Naive thymus-derived CD4-positive, alpha-beta T cell (primary cell): ENCODE data around the gene CBFA2T2. TPM values are rescaled to one million over a fixed set of nuclear protein-coding genes. Genes with fewer than 3 reads are reported as not detected.

Experiments used
- ATAC-seq: fragments of 150-1000 bp; cut with Tn5 transposase; 2 replicates; pipeline ENCODE4 v1.10.0; 2021; ENCODE audit warnings: mild to moderate bottlenecking, moderate library complexity
- CTCF ChIA-PET: fragments of 350-600 bp; sonication (Branson Sonifier 250); formaldehyde crosslinking; loops from one replicate; lab custom pipeline; 2021; ENCODE audit warnings: antibody characterized with exemption; lab: Charles Lee
- POLR2A ChIA-PET: fragments of 350-600 bp; sonication (Branson Sonifier 250); formaldehyde crosslinking; loops from one replicate; lab custom pipeline; 2021; ENCODE audit warnings: antibody characterized with exemption, inconsistent platforms; lab: Charles Lee
- DNase-seq, 9 donors: peaks; one replicate each; pipeline versions ENCODE4 v3.0.0 to v3.0.0-alpha.2; 2020 to 2022; ENCODE audit warnings: mixed read lengths in 1 of 9
- H3K27ac ChIP-seq: one replicate; pipeline ENCODE4 v1.7.0; 2013; ENCODE audit warnings: mild to moderate bottlenecking, low read depth, low read length, moderate library complexity
- H3K27me3 ChIP-seq, 2 donors: one replicate each; pipeline ENCODE4 v1.7.0; 2013; ENCODE audit warnings: low read length in 2 of 2, mild to moderate bottlenecking in 2 of 2, moderate library complexity in 2 of 2; ENCODE audit not compliant: control insufficient read depth in 2 of 2, insufficient read depth in 2 of 2
- H3K36me3 ChIP-seq, 3 experiments: 1 replicate in 2 of 3; 2 replicates in 1 of 3; pipeline ENCODE4 v1.7.0; 2013; ENCODE audit warnings: low read length in 3 of 3, mild to moderate bottlenecking in 3 of 3, moderate library complexity in 1 of 3; ENCODE audit not compliant: insufficient read depth in 3 of 3, control insufficient read depth in 2 of 3
- H3K4me1 ChIP-seq, 2 donors: one replicate each; pipeline ENCODE4 v1.7.0; 2013; ENCODE audit warnings: low read length in 2 of 2, mild to moderate bottlenecking in 2 of 2, moderate library complexity in 1 of 2; ENCODE audit not compliant: control insufficient read depth in 2 of 2, insufficient read depth in 2 of 2
- H3K4me3 ChIP-seq: 2 replicates; pipeline ENCODE4 v1.7.0; 2013; ENCODE audit warnings: mild to moderate bottlenecking, low read length
- H3K9me3 ChIP-seq, 3 experiments: 1 replicate in 2 of 3; 2 replicates in 1 of 3; pipeline ENCODE4 v1.7.0; 2013; ENCODE audit warnings: low read length in 3 of 3; ENCODE audit not compliant: control insufficient read depth in 2 of 3
- H3K27ac Mint-ChIP-seq, 9 donors: one replicate each; pipeline ENCODE4 v1.8.0; 2020 to 2022; ENCODE audit warnings: mixed read lengths in 9 of 9, mild to moderate bottlenecking in 8 of 9, moderate library complexity in 5 of 9, inconsistent platforms in 2 of 9
- H3K27me3 Mint-ChIP-seq, 5 donors: one replicate each; pipeline ENCODE4 v1.8.0; 2021 to 2022; ENCODE audit warnings: mixed read lengths in 5 of 5, mild to moderate bottlenecking in 1 of 5
- H3K36me3 Mint-ChIP-seq, 5 donors: one replicate each; pipeline ENCODE4 v1.8.0; 2020 to 2022; ENCODE audit warnings: mixed read lengths in 5 of 5, mild to moderate bottlenecking in 3 of 5, inconsistent platforms in 1 of 5
- H3K4me1 Mint-ChIP-seq, 7 donors: one replicate each; pipeline ENCODE4 v1.8.0; 2020 to 2022; ENCODE audit warnings: mixed read lengths in 7 of 7, mild to moderate bottlenecking in 3 of 7, inconsistent platforms in 1 of 7
- H3K4me3 Mint-ChIP-seq, 10 donors: one replicate each; pipeline ENCODE4 v1.8.0; 2020 to 2022; ENCODE audit warnings: mild to moderate bottlenecking in 10 of 10, mixed read lengths in 10 of 10, moderate library complexity in 6 of 10, inconsistent platforms in 2 of 10
- H3K9me3 Mint-ChIP-seq, 11 donors: one replicate each; pipeline ENCODE4 v1.8.0; 2020 to 2022; ENCODE audit warnings: mixed read lengths in 11 of 11, mild to moderate bottlenecking in 4 of 11, inconsistent platforms in 1 of 11, moderate library complexity in 1 of 11
- intact Hi-C, 2 donors: fragments of 100-400 bp; cut with micrococcal nuclease; formaldehyde crosslinking; loops; one replicate each; pipeline ENCODE4 v1.15.1; 2023
- polyA plus RNA-seq, 2 donors: library from polyadenylated mRNA; unstranded; fragments of 300-500 nt; fragmentation: Illumina TruSeq; gene quantifications; one replicate each; pipeline ENCODE4 v1.2.3, GENCODE V29; 2021
- total RNA-seq, 6 experiments: library from RNA in 5 of 6; stranded (reverse) in 5 of 6; gene quantifications; 1 replicate in 5 of 6; 2 replicates in 1 of 6; pipeline ENCODE4 v1.2.3 and lab custom pipeline; 2021 to 2026

CBFA2T2 gene
- total and polyA plus RNA-seq, 7 experiments from 2014 or later, result 13.5 to 37.8 (median 26.8) TPM

DNA sequence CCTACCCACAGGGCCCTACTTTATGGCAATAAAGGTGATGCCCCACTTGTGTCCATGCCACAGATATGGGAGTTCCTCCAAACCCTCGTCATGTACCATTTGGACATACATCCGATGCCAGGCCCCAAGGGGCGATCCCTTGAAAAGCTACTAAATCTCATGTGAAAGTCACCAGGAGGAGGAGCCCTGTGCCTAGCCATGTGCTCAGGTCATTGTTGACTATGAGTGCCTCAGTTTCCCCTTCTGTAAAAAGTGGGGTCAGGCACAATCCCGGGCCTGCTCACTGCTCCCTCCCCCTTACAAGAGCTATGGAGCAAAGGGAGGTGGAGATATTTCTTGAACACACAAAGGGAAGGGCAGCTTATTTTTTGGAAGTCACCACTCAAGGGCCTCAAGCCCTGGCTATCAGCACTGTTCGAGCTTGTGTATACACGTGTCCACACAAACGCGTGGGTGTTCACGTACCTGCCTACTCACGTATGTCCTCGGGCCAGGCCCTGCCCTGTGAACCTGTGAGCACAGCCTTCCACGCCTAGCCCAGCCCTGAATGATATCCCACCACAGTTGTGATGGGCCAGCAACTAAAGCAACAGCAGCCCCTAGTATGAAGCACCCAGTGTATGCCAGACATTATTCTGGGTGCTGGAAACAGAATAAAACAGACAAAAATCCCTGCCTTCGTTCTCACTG is 178.7 kb downstream of the CBFA2T2 start:
- Histone ChIP-seq H3K27ac (no peak overlapping the region), H3K4me1 (peaks cover 16 to 17% of the 10 kb centered on the region in 2 donors), H3K36me3 (no peaks in the 10 kb centered on the region), H3K4me3 (no peak overlapping the region), H3K27me3 (no peaks in the 10 kb centered on the region), H3K9me3 (no peaks in the 10 kb centered on the region)
- CTCF ChIA-PET, result interaction anchor here (0.6 to 4.4 kb wide), 17 partner anchors 11 to 678 kb away, joined by 3 to 33 read pairs (median 5); partner anchors contain the start of gene PXMP4
- POLR2A ChIA-PET, result interaction anchor here (0.6 to 7.6 kb wide), 11 partner anchors 12 to 443 kb away, joined by 3 to 75 read pairs (median 8); partner anchors contain the start of genes CBFA2T2, CDK5RAP1, EIF2S2 and PXMP4
- Mint-ChIP-seq H3K4me3 (peak overlapping the region; percentile 43 to 99 (median 79)), H3K27me3 (no peaks in the 10 kb centered on the region), H3K27ac (peak overlapping the region in 6 of 9 donors; percentile 29 to 62 (median 44)), H3K36me3 (peaks cover 0 to 15% (median 0%) of the 10 kb centered on the region in 5 donors), H3K4me1 (peaks cover 24 to 58% (median 43%) of the 10 kb centered on the region in 7 donors), H3K9me3 (no peaks in the 10 kb centered on the region)
- no peak for DNase-seq
- intact Hi-C loops, result loop anchor here (1.0 to 10.0 kb wide), 6 partner anchors 15 to 444 kb away; partner anchors contain the start of genes CHMP4B (in 1 of the 2), EIF2S2 (in 1 of the 2) and RALY (in 1 of the 2)
- ATAC-seq, result no peak

DNA sequence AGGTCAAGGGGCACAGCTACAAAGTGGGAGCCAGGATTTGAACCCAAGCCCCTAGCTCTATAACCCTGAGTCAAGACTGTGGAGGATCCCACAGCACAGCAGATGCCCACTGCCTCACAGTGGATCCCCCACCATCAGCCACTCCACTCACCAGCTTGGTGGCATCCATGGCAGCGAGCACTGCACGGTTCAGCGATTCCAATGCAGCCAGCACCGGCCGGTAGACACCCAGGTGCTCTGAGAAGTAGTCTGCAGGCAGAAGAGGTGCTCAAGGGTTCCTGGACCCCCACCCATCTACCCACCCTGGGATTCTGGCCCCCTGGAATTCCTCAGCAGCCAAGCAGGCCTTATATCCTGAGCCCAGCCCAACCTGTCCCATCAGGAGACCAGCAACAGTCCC is 179.3 kb downstream of the CBFA2T2 start:
- ChIA-PET CTCF (interaction anchor here (0.6 to 4.4 kb wide), 7 partner anchors 11 to 218 kb away, joined by 3 to 33 read pairs (median 5); no protein-coding TSS in a partner anchor), POLR2A (interaction anchor here (0.9 to 7.6 kb wide), 6 partner anchors 11 to 212 kb away, joined by 4 to 75 read pairs (median 18); partner anchors contain the start of genes CBFA2T2 and PXMP4)
- H3K27me3 ChIP-seq, result no peaks in the 10 kb centered on the region
- H3K36me3 ChIP-seq, result no peaks in the 10 kb centered on the region
- ATAC-seq (no peak), DNase-seq (no peak)
- peaks cover 0 to 15% (median 0%) of the 10 kb centered on the region in 5 donors for H3K36me3 Mint-ChIP-seq
- no peaks in the 10 kb centered on the region for H3K9me3 Mint-ChIP-seq
- no peaks in the 10 kb centered on the region for H3K27me3 Mint-ChIP-seq
- H3K9me3 ChIP-seq, result no peaks in the 10 kb centered on the region
- peak overlapping the region in 1 of 10 donors; percentile 2 for H3K4me3 Mint-ChIP-seq
- H3K4me1 Mint-ChIP-seq, result peaks cover 27 to 60% (median 42%) of the 10 kb centered on the region in 7 donors
- no peak overlapping the region for H3K4me3 ChIP-seq
- intact Hi-C loops, result loop anchor here in 1 of 2 donors (5.0 to 10.0 kb wide), 4 partner anchors 146 to 443 kb away; partner anchors contain the start of genes CHMP4B, EIF2S2 and RALY
- peaks cover 13 to 17% of the 10 kb centered on the region in 2 donors for H3K4me1 ChIP-seq
- H3K27ac ChIP-seq, result no peak overlapping the region
- peak overlapping the region in 4 of 9 donors; percentile 34 to 51 (median 38) for H3K27ac Mint-ChIP-seq

DNA sequence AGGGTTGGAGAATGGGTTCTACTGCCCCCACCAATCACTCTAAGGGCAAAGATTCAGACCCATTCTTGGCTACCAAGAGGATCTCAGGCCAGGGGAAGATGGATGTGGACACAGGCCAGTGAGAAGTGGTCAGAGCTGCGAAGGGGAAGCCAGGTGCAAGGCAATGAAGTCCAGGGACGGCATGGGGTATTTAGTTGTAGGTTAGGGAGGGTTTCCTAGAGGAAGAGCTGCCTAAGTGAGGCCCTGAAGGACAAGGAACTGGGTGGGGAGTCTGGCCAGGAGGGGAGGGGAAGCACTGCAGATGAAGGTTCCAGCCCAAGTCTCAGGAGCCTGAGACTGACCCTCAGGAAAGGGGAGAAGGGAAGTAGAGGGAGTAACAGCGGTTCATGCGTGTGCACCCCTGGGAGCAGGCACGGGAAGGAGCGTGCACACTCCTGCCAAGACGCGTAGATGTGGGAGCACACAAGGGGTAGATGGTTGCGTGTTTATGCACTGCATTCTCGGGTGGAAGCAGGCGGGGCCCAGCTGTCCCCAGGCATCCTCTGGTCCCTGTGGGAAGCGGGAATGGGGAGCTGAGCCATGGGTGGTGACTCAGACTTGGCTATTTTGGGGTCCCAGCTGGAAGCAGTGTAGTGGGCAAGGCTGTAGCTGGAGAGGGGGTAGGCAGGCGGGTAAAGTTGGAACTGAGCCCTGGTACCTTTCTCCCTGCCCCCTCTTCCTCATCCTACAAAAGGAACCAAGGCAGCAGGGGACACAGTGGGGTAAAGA is 180.2 kb downstream of the CBFA2T2 start:
- ChIA-PET CTCF (interaction anchor here (1.2 to 4.4 kb wide), 2 partner anchors 10 to 15 kb away, joined by 3 to 33 read pairs; no protein-coding TSS in a partner anchor), POLR2A (interaction anchor here (1.0 to 7.6 kb wide), 3 partner anchors 9 to 219 kb away, joined by 3 to 75 read pairs (median 3); no protein-coding TSS in a partner anchor)
- intact Hi-C loops, result loop anchor here (5.0 to 10.0 kb wide), 4 partner anchors 145 to 442 kb away; partner anchors contain the start of genes EIF2S2 (in 2 of the 2), CHMP4B (in 1 of the 2) and RALY (in 1 of the 2)
- Histone ChIP-seq H3K27ac (no peak overlapping the region), H3K9me3 (no peaks in the 10 kb centered on the region), H3K4me3 (no peak overlapping the region), H3K27me3 (no peaks in the 10 kb centered on the region), H3K36me3 (no peaks in the 10 kb centered on the region), H3K4me1 (peaks cover 16 to 20% of the 10 kb centered on the region in 2 donors)
- DNase-seq, result no peak
- peak overlapping the region in 1 of 10 donors; percentile 12 for H3K4me3 Mint-ChIP-seq
- peaks cover 0 to 17% (median 0%) of the 10 kb centered on the region in 5 donors for H3K36me3 Mint-ChIP-seq
- H3K4me1 Mint-ChIP-seq, result peaks cover 22 to 57% (median 37%) of the 10 kb centered on the region in 7 donors
- H3K27me3 Mint-ChIP-seq, result no peaks in the 10 kb centered on the region
- ATAC-seq, result no peak
- no peaks in the 10 kb centered on the region for H3K9me3 Mint-ChIP-seq
- H3K27ac Mint-ChIP-seq, result peak overlapping the region in 3 of 9 donors; percentile 10 to 42 (median 35)

DNA sequence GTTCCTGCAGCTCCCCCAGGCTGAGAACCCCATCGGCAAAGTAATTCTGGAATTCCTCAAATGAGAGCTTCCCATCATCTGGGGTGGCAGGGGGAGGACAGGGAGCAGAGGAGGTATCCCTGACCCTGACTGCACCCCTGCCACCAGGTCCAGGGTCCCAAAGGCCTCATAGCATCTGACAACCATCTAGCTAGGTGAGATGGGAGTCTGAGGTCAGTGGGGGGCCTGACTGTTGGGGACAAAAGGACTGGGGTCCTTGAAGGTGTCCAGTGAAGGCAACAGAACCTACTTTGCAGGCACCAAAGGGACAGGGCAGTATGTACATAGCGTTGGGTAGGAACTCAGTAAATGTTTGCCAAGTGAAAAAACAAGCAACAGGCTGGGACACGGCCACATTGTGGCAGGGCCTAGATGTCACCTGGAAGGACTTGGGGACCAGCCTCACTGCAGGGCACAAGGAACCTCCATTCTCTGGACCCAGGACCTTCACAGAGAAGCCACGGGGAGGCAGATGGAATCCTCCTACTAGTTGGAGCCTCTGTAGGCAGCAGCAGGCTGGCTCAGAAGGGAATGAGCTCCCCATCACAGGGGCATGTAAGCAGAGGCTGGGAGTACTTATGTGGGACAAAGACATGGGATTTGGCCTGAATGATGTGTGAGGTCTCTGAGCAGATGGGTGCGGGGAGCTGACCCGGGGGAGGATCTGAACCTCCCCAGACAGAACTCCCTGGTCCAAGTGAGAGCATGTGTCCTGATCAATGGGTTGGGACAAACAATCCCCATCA is 181.0 kb downstream of the CBFA2T2 start:
- peaks cover 16 to 25% of the 10 kb centered on the region in 2 donors for H3K4me1 ChIP-seq
- CTCF ChIA-PET, result interaction anchor here (0.6 to 1.2 kb wide), 4 partner anchors 9 to 25 kb away, joined by 3 read pairs; no protein-coding TSS in a partner anchor

GRCh38 chr20:33671573-33672288 is 181.8 kb downstream of the CBFA2T2 start:
- intact Hi-C loops, result loop anchor here in 1 of 2 donors (5.0 kb wide), 1 partner anchor 441 kb away; the partner anchor contains the start of gene EIF2S2
- peaks cover 16 to 20% of the 10 kb centered on the region in 2 donors for H3K4me1 ChIP-seq
- peaks cover 0 to 18% (median 0%) of the 10 kb centered on the region in 5 donors for H3K36me3 Mint-ChIP-seq
- H3K4me3 Mint-ChIP-seq, result peak overlapping the region in 4 of 10 donors; percentile 4 to 90 (median 36)
- ChIA-PET POLR2A (interaction anchor here (1.0 to 4.8 kb wide), 4 partner anchors 8 to 221 kb away, joined by 3 to 32 read pairs (median 3); partner anchors contain the start of gene C20orf144), CTCF (interaction anchor here (0.6 to 0.9 kb wide), 4 partner anchors 8 to 999 kb away, joined by 3 read pairs; no protein-coding TSS in a partner anchor)
- DNase-seq (no peak), ATAC-seq (no peak)
- peaks cover 21 to 58% (median 29%) of the 10 kb centered on the region in 7 donors for H3K4me1 Mint-ChIP-seq
- H3K9me3 ChIP-seq, result no peaks in the 10 kb centered on the region
- no peaks in the 10 kb centered on the region for H3K9me3 Mint-ChIP-seq
- no peak overlapping the region for H3K27ac ChIP-seq
- H3K27me3 ChIP-seq, result no peaks in the 10 kb centered on the region
- peak overlapping the region in 5 of 9 donors; percentile 31 to 76 (median 71) for H3K27ac Mint-ChIP-seq
- H3K27me3 Mint-ChIP-seq, result no peaks in the 10 kb centered on the region
- no peak overlapping the region for H3K4me3 ChIP-seq
- H3K36me3 ChIP-seq, result no peaks in the 10 kb centered on the region

More for the DNA sequence above, 181.0 kb downstream of the CBFA2T2 start:
- no peak overlapping the region for H3K27ac ChIP-seq
- no peaks in the 10 kb centered on the region for H3K9me3 ChIP-seq
- no peaks in the 10 kb centered on the region for H3K27me3 ChIP-seq
- DNase-seq, result no peak
- Mint-ChIP-seq H3K27ac (peak overlapping the region in 4 of 9 donors; percentile 59 to 84 (median 72)), H3K9me3 (no peaks in the 10 kb centered on the region), H3K36me3 (peaks cover 0 to 21% (median 0%) of the 10 kb centered on the region in 5 donors), H3K4me1 (peaks cover 22 to 59% (median 34%) of the 10 kb centered on the region in 7 donors), H3K4me3 (peak overlapping the region in 2 of 10 donors; percentile 41 to 45), H3K27me3 (no peaks in the 10 kb centered on the region)
- no peaks in the 10 kb centered on the region for H3K36me3 ChIP-seq
- intact Hi-C loops, result loop anchor here in 1 of 2 donors (5.0 kb wide), 1 partner anchor 441 kb away; the partner anchor contains the start of gene EIF2S2
- no peak for ATAC-seq
- no peak overlapping the region for H3K4me3 ChIP-seq
- POLR2A ChIA-PET, result interaction anchor here (1.0 kb wide), 4 partner anchors 8 to 220 kb away, joined by 3 read pairs; no protein-coding TSS in a partner anchor
